GM12878 (cell line): ENCODE measurements around the gene PRKRIP1. TPM values are rescaled to one million over a fixed set of nuclear protein-coding genes. Genes with fewer than 3 reads are reported as not detected.
"Not testable (repeated sequence)": the region's sequence is repeated elsewhere in the genome, so short reads cannot be mapped to it uniquely, and the experiment has no call there.

ENCODE experiments used
- ATAC-seq: fragments of 200-7000 bp; cut with Tn5 transposase; 3 replicates; pipeline ENCODE4 v1.9.1; 2020; ENCODE audit warnings: mild to moderate bottlenecking, moderate library complexity
- BruUV-seq: library from RNA; stranded (reverse); fragments of 400-500 nt; replicated peaks from 2 replicates; lab custom pipeline; 2021; lab: Mats Ljungman, UMichigan
- CTCF ChIA-PET: fragments of 300-600 bp; sonication (Branson Sonifier 250); formaldehyde crosslinking; extraction: SDS; loops from one replicate; lab custom pipeline; 2021; ENCODE audit warnings: inconsistent platforms; lab: Yijun Ruan, JAX
- POLR2A ChIA-PET: fragments of 350-600 bp; formaldehyde crosslinking; extraction: SDS; loops from one replicate; lab custom pipeline; 2021; ENCODE audit warnings: inconsistent platforms; lab: Charles Lee
- RAD21 ChIA-PET: fragments of 300-600 bp; sonication (Branson Sonifier 250); formaldehyde crosslinking; loops from one replicate; lab custom pipeline; 2023; ENCODE audit warnings: antibody characterized with exemption; ENCODE audit not compliant: unreplicated experiment; lab: Charles Lee
- SMC1A ChIA-PET: fragments of 300-600 bp; sonication (Branson Sonifier 250); formaldehyde crosslinking; loops from one replicate; lab custom pipeline; 2023; ENCODE audit not compliant: unreplicated experiment, uncharacterized antibody; lab: Charles Lee
- DNase-seq: peaks from one replicate; pipeline ENCODE4 v3.0.0-alpha.2; 2011; ENCODE audit warnings: low read depth, low spot score
- FAIRE-seq: peaks from 3 replicates; lab custom pipeline; 2011; peaks lifted over from hg19 to GRCh38; lab: Jason Lieb, UNC
- H2AFZ ChIP-seq: 2 replicates; pipeline ENCODE4 v1.6.0; 2011; ENCODE audit warnings: low read depth, low read length, control low read depth; ENCODE audit not compliant: control insufficient read depth
- H3K27ac ChIP-seq: 2 replicates; pipeline ENCODE4 v1.5.1; 2011; ENCODE audit warnings: control low read depth; ENCODE audit not compliant: control insufficient read depth, insufficient read depth
- H3K27me3 ChIP-seq, 2 experiments: replicated peaks in 1 of 2; 2 replicates each; pipeline versions ENCODE4 v1.6.0 to v1.6.1; 2011; ENCODE audit warnings: low read length in 1 of 2; ENCODE audit not compliant: control insufficient read depth in 2 of 2, insufficient read depth in 2 of 2
- H3K36me3 ChIP-seq, 2 experiments: 2 replicates each; pipeline ENCODE4 v1.5.1; 2011; ENCODE audit warnings: low read length in 1 of 2; ENCODE audit not compliant: control insufficient read depth in 2 of 2, insufficient read depth in 2 of 2
- H3K4me1 ChIP-seq: 2 replicates; pipeline ENCODE4 v1.6.1; 2011; ENCODE audit warnings: mild to moderate bottlenecking, low read length, moderate library complexity, mixed read lengths; ENCODE audit not compliant: control insufficient read depth, insufficient read depth
- H3K4me2 ChIP-seq: 2 replicates; pipeline ENCODE4 v1.6.0; 2011; ENCODE audit warnings: control low read depth; ENCODE audit not compliant: control insufficient read depth, insufficient read depth
- H3K4me3 ChIP-seq: fragments of 200-600 bp; sonication (generic); 2 replicates; pipeline ENCODE4 v1.5.1; 2016
- H3K79me2 ChIP-seq: 2 replicates; pipeline ENCODE4 v1.6.0; 2011; ENCODE audit warnings: low read length; ENCODE audit not compliant: control insufficient read depth, insufficient read depth
- H3K9ac ChIP-seq: 2 replicates; pipeline ENCODE4 v1.8.0; 2011; ENCODE audit warnings: low read length, control low read depth, mixed read lengths; ENCODE audit not compliant: control insufficient read depth, insufficient read depth
- H3K9me3 ChIP-seq: replicated peaks from 3 replicates; pipeline ENCODE4 v1.5.1; 2011; ENCODE audit warnings: mild to moderate bottlenecking, low read length; ENCODE audit not compliant: control insufficient read depth, insufficient read depth
- H4K20me1 ChIP-seq: 2 replicates; pipeline ENCODE4 v1.6.0; 2011; ENCODE audit not compliant: control insufficient read depth, insufficient read depth
- WGBS: methylation state at CpG from one replicate; pipeline ENCODE4 v1.1.6; 2016; ENCODE audit warnings: low lambda C conversion rate; ENCODE audit not compliant: insufficient replicate concordance, insufficient coverage; ENCODE audit errors: missing lambda C conversion rate; 5-methylcytosine and 5-hydroxymethylcytosine counted together
- in situ Hi-C: fragments of 300-500 bp; cut with MboI; formaldehyde crosslinking; loops from 9 replicates; pipeline ENCODE4 v1.14.3; 2018; ENCODE audit warnings: mixed read lengths
- intact Hi-C: fragments of 100-400 bp; cut with micrococcal nuclease; formaldehyde crosslinking; loops from one replicate; pipeline ENCODE4 v1.14.2; 2022; ENCODE audit not compliant: unreplicated experiment
- microRNA-seq: library from miRNA; unstranded; fragments of <30 nt; microRNA quantifications from one replicate; pipeline ENCODE4, GENCODE V29; 2018
- polyA plus RNA-seq, 11 experiments: library from polyadenylated mRNA; depleted of rRNA in 4 of 11; unstranded in 6 of 11; stranded (reverse) in 5 of 11; fragments of >200 nt; fragmentation: Nextera tagmentation in 4 of 11; fragmentation: Illumina TruSeq in 1 of 11; extraction: Ambion mirVana in 4 of 11; extraction: Trizol in 1 of 11; gene quantifications; 1 replicate in 1 of 11; 2 replicates in 10 of 11; pipeline versions ENCODE4 v1.2.1 to v1.2.3, GENCODE V29; 2011 to 2016; ENCODE audit warnings: inconsistent platforms in 2 of 11, missing spikeins in 2 of 11, low read depth in 1 of 11
- small RNA-seq: library from RNA; depleted of rRNA; stranded (forward); fragments of <200 nt; gene quantifications from one replicate; pipeline ENCODE3, GENCODE V24; 2014
- total RNA-seq, 4 experiments: library from RNA; depleted of rRNA in 3 of 4; stranded (reverse); fragments of >200 nt in 3 of 4; fragmentation: Illumina TruSeq in 1 of 4; extraction: Trizol in 1 of 4; gene quantifications; 2 replicates each; pipeline versions ENCODE4 v1.2.1 to v1.2.3, GENCODE V29; 2013 to 2021

The PRKRIP1 gene
- total and polyA plus RNA-seq, 10 of the 15 experiments (the other 5 are each of a cell fraction or from before 2014, with no cell fraction given), result 17.0 to 38.4 (median 25.5) TPM

GRCh38 chr7:102474736-102475435 is 78.7 kb downstream of the PRKRIP1 start:
- FAIRE-seq, intact Hi-C loops, CTCF ChIA-PET, H3K4me3 ChIP-seq, DNase-seq, H3K4me2 ChIP-seq, in situ Hi-C loops, H3K9ac ChIP-seq, H4K20me1 ChIP-seq, RAD21 ChIA-PET, H3K27me3 ChIP-seq, H3K4me1 ChIP-seq, ATAC-seq, H3K79me2 ChIP-seq, H2AFZ ChIP-seq, POLR2A ChIA-PET, H3K9me3 ChIP-seq, SMC1A ChIA-PET, H3K27ac ChIP-seq: not testable (repeated sequence)
- H3K36me3 ChIP-seq, result peaks cover 6 to 16% of the 10 kb centered on the region in 2 experiments
- BruUV-seq, result TSS peak; percentile 22
- WGBS, result 97% methylated on average over 9 of the region's 19 CpGs

Small RNA genes within 50 kb of the gene (microRNA-seq; reads per million reads assigned to microRNA genes)
- gene MIR4467 (1.7 reads per million), gene MIR5090 (2.8 reads per million, percentile 13 among the genes with 10 or more reads in this experiment), gene MIR548O (not detected)

Small RNA genes within 50 kb of the gene (small RNA-seq; reads per million reads assigned to genes)
- gene AC091390.4, result not detected
- not detected for gene MIR548O

Other genes starting within 250 kb of the PRKRIP1 start
Only the 7 nearest of the 12 such genes appear.
- 17.7 and 29.7 TPM in 2 replicates for gene SH2B2, start 109.5 kb upstream of the PRKRIP1 start, total RNA-seq (2014; rRNA removed)
- gene SH2B2, start 109.5 kb upstream of the PRKRIP1 start, total RNA-seq (2014; rRNA removed; fragmentation: Illumina TruSeq; extraction: Trizol), result 6.2 and 7.4 TPM in 2 replicates
- 54.1 and 55.1 TPM in 2 replicates for gene SH2B2, start 109.5 kb upstream of the PRKRIP1 start, total RNA-seq (2021)
- 4.4 and 6.1 TPM in 2 replicates for gene SH2B2, start 109.5 kb upstream of the PRKRIP1 start, polyA plus RNA-seq (2011; rRNA removed)
- 1.2 and 6.7 TPM in 2 replicates for gene SH2B2, start 109.5 kb upstream of the PRKRIP1 start, polyA plus RNA-seq (2014; fragmentation: Illumina TruSeq; extraction: Trizol)
- gene SH2B2, start 109.5 kb upstream of the PRKRIP1 start, polyA plus RNA-seq (2014; fragmentation: Nextera tagmentation; extraction: Ambion mirVana), result under 1 TPM in 1 of 2 experiments, not detected in 1; 0.13 TPM
- gene SH2B2, start 109.5 kb upstream of the PRKRIP1 start, polyA plus RNA-seq (2014; rRNA removed), result 30.6 and 37.2 TPM in 2 replicates
- 10 to 100 TPM in 1 of 2 experiments, 1 to 10 TPM in 1; 1.4 to 24.6 TPM for gene SH2B2, start 109.5 kb upstream of the PRKRIP1 start, polyA plus RNA-seq (2016; fragmentation: Nextera tagmentation; extraction: Ambion mirVana)
- gene SPDYE6, start 39.9 kb upstream of the PRKRIP1 start, total RNA-seq (2014; rRNA removed), result not detected in 2 replicates
- gene SPDYE6, start 39.9 kb upstream of the PRKRIP1 start, total RNA-seq (2014; rRNA removed; fragmentation: Illumina TruSeq; extraction: Trizol), result not detected in 2 replicates
- not detected in 2 replicates for gene SPDYE6, start 39.9 kb upstream of the PRKRIP1 start, total RNA-seq (2021)
- gene SPDYE6, start 39.9 kb upstream of the PRKRIP1 start, polyA plus RNA-seq (2011; rRNA removed), result not detected in 2 replicates
- gene SPDYE6, start 39.9 kb upstream of the PRKRIP1 start, polyA plus RNA-seq (2014; fragmentation: Illumina TruSeq; extraction: Trizol), result not detected in 2 replicates
- under 1 TPM; 0.05 to 0.40 TPM for gene SPDYE6, start 39.9 kb upstream of the PRKRIP1 start, polyA plus RNA-seq (2014; fragmentation: Nextera tagmentation; extraction: Ambion mirVana)
- not detected in 2 replicates for gene SPDYE6, start 39.9 kb upstream of the PRKRIP1 start, polyA plus RNA-seq (2014; rRNA removed)
- gene SPDYE6, start 39.9 kb upstream of the PRKRIP1 start, polyA plus RNA-seq (2016; fragmentation: Nextera tagmentation; extraction: Ambion mirVana), result 1 to 10 TPM; 1.6 to 2.3 TPM
- gene ORAI2, start 37.2 kb downstream of the PRKRIP1 start, total RNA-seq (2014; rRNA removed), result 47.4 and 57.8 TPM in 2 replicates
- gene ORAI2, start 37.2 kb downstream of the PRKRIP1 start, total RNA-seq (2014; rRNA removed; fragmentation: Illumina TruSeq; extraction: Trizol), result 18.8 and 19.7 TPM in 2 replicates
- gene ORAI2, start 37.2 kb downstream of the PRKRIP1 start, total RNA-seq (2021), result 76.0 and 76.2 TPM in 2 replicates
- 19.8 and 35.9 TPM in 2 replicates for gene ORAI2, start 37.2 kb downstream of the PRKRIP1 start, polyA plus RNA-seq (2011; rRNA removed)
- 6.7 and 18.0 TPM in 2 replicates for gene ORAI2, start 37.2 kb downstream of the PRKRIP1 start, polyA plus RNA-seq (2014; fragmentation: Illumina TruSeq; extraction: Trizol)
- gene ORAI2, start 37.2 kb downstream of the PRKRIP1 start, polyA plus RNA-seq (2014; fragmentation: Nextera tagmentation; extraction: Ambion mirVana), result 1 to 10 TPM; 5.8 to 8.0 TPM
- gene ORAI2, start 37.2 kb downstream of the PRKRIP1 start, polyA plus RNA-seq (2014; rRNA removed), result 72.6 and 75.6 TPM in 2 replicates
- gene ORAI2, start 37.2 kb downstream of the PRKRIP1 start, polyA plus RNA-seq (2016; fragmentation: Nextera tagmentation; extraction: Ambion mirVana), result 100 to 1,000 TPM in 1 of 2 experiments, 10 to 100 TPM in 1; 85.0 to 111 TPM
- gene ALKBH4, start 68.5 kb downstream of the PRKRIP1 start, total RNA-seq (2014; rRNA removed), result 14.6 and 16.9 TPM in 2 replicates
- gene ALKBH4, start 68.5 kb downstream of the PRKRIP1 start, total RNA-seq (2014; rRNA removed; fragmentation: Illumina TruSeq; extraction: Trizol), result 5.6 and 6.1 TPM in 2 replicates
- gene ALKBH4, start 68.5 kb downstream of the PRKRIP1 start, total RNA-seq (2021), result 11.9 and 14.8 TPM in 2 replicates
- 2.2 and 4.7 TPM in 2 replicates for gene ALKBH4, start 68.5 kb downstream of the PRKRIP1 start, polyA plus RNA-seq (2011; rRNA removed)
- gene ALKBH4, start 68.5 kb downstream of the PRKRIP1 start, polyA plus RNA-seq (2014; fragmentation: Illumina TruSeq; extraction: Trizol), result 3.1 and 4.4 TPM in 2 replicates
- gene ALKBH4, start 68.5 kb downstream of the PRKRIP1 start, polyA plus RNA-seq (2014; fragmentation: Nextera tagmentation; extraction: Ambion mirVana), result 1 to 10 TPM; 4.1 to 9.1 TPM
- 14.8 and 16.4 TPM in 2 replicates for gene ALKBH4, start 68.5 kb downstream of the PRKRIP1 start, polyA plus RNA-seq (2014; rRNA removed)
- gene ALKBH4, start 68.5 kb downstream of the PRKRIP1 start, polyA plus RNA-seq (2016; fragmentation: Nextera tagmentation; extraction: Ambion mirVana), result 10 to 100 TPM; 13.6 to 15.7 TPM
- 22.1 and 26.3 TPM in 2 replicates for gene LRWD1, start 68.6 kb downstream of the PRKRIP1 start, total RNA-seq (2014; rRNA removed)
- 21.5 and 26.0 TPM in 2 replicates for gene LRWD1, start 68.6 kb downstream of the PRKRIP1 start, total RNA-seq (2014; rRNA removed; fragmentation: Illumina TruSeq; extraction: Trizol)
- 52.3 and 53.3 TPM in 2 replicates for gene LRWD1, start 68.6 kb downstream of the PRKRIP1 start, total RNA-seq (2021)
- gene LRWD1, start 68.6 kb downstream of the PRKRIP1 start, polyA plus RNA-seq (2011; rRNA removed), result 10.3 and 22.4 TPM in 2 replicates
- 6.1 and 18.2 TPM in 2 replicates for gene LRWD1, start 68.6 kb downstream of the PRKRIP1 start, polyA plus RNA-seq (2014; fragmentation: Illumina TruSeq; extraction: Trizol)
- 1 to 10 TPM in 1 of 2 experiments, under 1 TPM in 1; 0.40 to 2.0 TPM for gene LRWD1, start 68.6 kb downstream of the PRKRIP1 start, polyA plus RNA-seq (2014; fragmentation: Nextera tagmentation; extraction: Ambion mirVana)
- 64.4 and 72.4 TPM in 2 replicates for gene LRWD1, start 68.6 kb downstream of the PRKRIP1 start, polyA plus RNA-seq (2014; rRNA removed)
- 10 to 100 TPM; 54.8 to 57.1 TPM for gene LRWD1, start 68.6 kb downstream of the PRKRIP1 start, polyA plus RNA-seq (2016; fragmentation: Nextera tagmentation; extraction: Ambion mirVana)
- 66.3 and 73.5 TPM in 2 replicates for gene POLR2J, start 82.6 kb downstream of the PRKRIP1 start, total RNA-seq (2014; rRNA removed)
- gene POLR2J, start 82.6 kb downstream of the PRKRIP1 start, total RNA-seq (2014; rRNA removed; fragmentation: Illumina TruSeq; extraction: Trizol), result 73.8 and 78.0 TPM in 2 replicates
- gene POLR2J, start 82.6 kb downstream of the PRKRIP1 start, total RNA-seq (2021), result 47.8 and 49.2 TPM in 2 replicates
- 39.8 and 76.8 TPM in 2 replicates for gene POLR2J, start 82.6 kb downstream of the PRKRIP1 start, polyA plus RNA-seq (2011; rRNA removed)
- gene POLR2J, start 82.6 kb downstream of the PRKRIP1 start, polyA plus RNA-seq (2014; fragmentation: Illumina TruSeq; extraction: Trizol), result 83.8 and 119 TPM in 2 replicates
- gene POLR2J, start 82.6 kb downstream of the PRKRIP1 start, polyA plus RNA-seq (2014; fragmentation: Nextera tagmentation; extraction: Ambion mirVana), result 10 to 100 TPM; 16.4 to 43.4 TPM
- 99.6 and 105 TPM in 2 replicates for gene POLR2J, start 82.6 kb downstream of the PRKRIP1 start, polyA plus RNA-seq (2014; rRNA removed)
- gene POLR2J, start 82.6 kb downstream of the PRKRIP1 start, polyA plus RNA-seq (2016; fragmentation: Nextera tagmentation; extraction: Ambion mirVana), result 100 to 1,000 TPM; 110 to 116 TPM
- 8.1 and 12.1 TPM in 2 replicates for gene RASA4B, start 121.4 kb downstream of the PRKRIP1 start, total RNA-seq (2014; rRNA removed)
- 5.4 and 5.8 TPM in 2 replicates for gene RASA4B, start 121.4 kb downstream of the PRKRIP1 start, total RNA-seq (2014; rRNA removed; fragmentation: Illumina TruSeq; extraction: Trizol)
- 12.7 and 14.8 TPM in 2 replicates for gene RASA4B, start 121.4 kb downstream of the PRKRIP1 start, total RNA-seq (2021)
- 2.7 and 5.2 TPM in 2 replicates for gene RASA4B, start 121.4 kb downstream of the PRKRIP1 start, polyA plus RNA-seq (2011; rRNA removed)
- 0.73 and 6.2 TPM in 2 replicates for gene RASA4B, start 121.4 kb downstream of the PRKRIP1 start, polyA plus RNA-seq (2014; fragmentation: Illumina TruSeq; extraction: Trizol)
- under 1 TPM; 0.10 to 0.31 TPM for gene RASA4B, start 121.4 kb downstream of the PRKRIP1 start, polyA plus RNA-seq (2014; fragmentation: Nextera tagmentation; extraction: Ambion mirVana)
- 16.4 and 18.8 TPM in 2 replicates for gene RASA4B, start 121.4 kb downstream of the PRKRIP1 start, polyA plus RNA-seq (2014; rRNA removed)
- gene RASA4B, start 121.4 kb downstream of the PRKRIP1 start, polyA plus RNA-seq (2016; fragmentation: Nextera tagmentation; extraction: Ambion mirVana), result 1 to 10 TPM; 6.5 TPM